K562 (cell line): ENCODE results near the gene BNC2. TPM values are rescaled to one million over a fixed set of nuclear protein-coding genes. Genes with fewer than 3 reads are reported as not detected.

Experiments used
- ATAC-seq: fragments of 200-7000 bp; cut with Tn5 transposase; 3 replicates; pipeline ENCODE4 v1.9.1; 2020; ENCODE audit warnings: moderate library complexity
- BruUV-seq: library from RNA; stranded (reverse); fragments of 400-500 nt; replicated peaks from 2 replicates; lab custom pipeline; 2021; lab: Mats Ljungman, UMichigan
- CTCF ChIA-PET: fragments of 300-600 bp; formaldehyde crosslinking; extraction: SDS; loops from one replicate; lab custom pipeline; 2021; ENCODE audit warnings: low intra/inter-chr PET ratio; lab: Yijun Ruan, JAX
- POLR2A ChIA-PET: fragments of 300-600, 350-650 bp; sonication (Branson Sonifier 250); formaldehyde crosslinking; extraction: SDS; loops from one replicate; lab custom pipeline; 2021; ENCODE audit warnings: antibody characterized with exemption, inconsistent platforms; lab: Yijun Ruan, JAX
- DNase-seq, 4 experiments: peaks; one replicate each; pipeline versions ENCODE4 v3.0.0 to v3.0.0-alpha.2; 2011 to 2018; ENCODE audit warnings: low spot score in 3 of 4, mixed read lengths in 3 of 4; ENCODE audit errors: extremely low read depth in 1 of 4
- FAIRE-seq: peaks from 2 replicates; lab custom pipeline; 2011; peaks lifted over from hg19 to GRCh38; lab: Jason Lieb, UNC
- H2AFZ ChIP-seq: 2 replicates; pipeline ENCODE4 v1.6.0; 2011; ENCODE audit warnings: low read depth, low read length, control low read depth, inconsistent platforms
- H3K27ac ChIP-seq: fragments of 200-600 bp; 3 replicates; pipeline ENCODE4 v1.8.0; 2011; ENCODE audit warnings: low read depth, mild to moderate bottlenecking, control low read depth, inconsistent platforms, low read length, moderate library complexity, mixed read lengths; ENCODE audit errors: extremely low read depth
- H3K27me3 ChIP-seq, 2 experiments: fragments of 300-600 bp in 1 of 2; 2 replicates in 1 of 2; 3 replicates in 1 of 2; pipeline versions ENCODE4 v1.6.0 to v1.8.0; 2011; ENCODE audit warnings: inconsistent platforms in 2 of 2, low read length in 2 of 2, mild to moderate bottlenecking in 1 of 2, mixed read lengths in 1 of 2, moderate library complexity in 1 of 2; ENCODE audit not compliant: control insufficient read depth in 2 of 2, insufficient read depth in 2 of 2
- H3K36me3 ChIP-seq: fragments of 300-600 bp; 3 replicates; pipeline ENCODE4 v1.8.0; 2011; ENCODE audit warnings: mild to moderate bottlenecking, low read length, inconsistent platforms; ENCODE audit not compliant: control insufficient read depth, insufficient read depth
- H3K4me1 ChIP-seq, 2 experiments: fragments of 200-600 bp in 1 of 2; replicated peaks in 1 of 2; 2 replicates in 1 of 2; 3 replicates in 1 of 2; pipeline versions ENCODE4 v1.5.1 to v1.8.0; 2011; ENCODE audit warnings: inconsistent platforms in 2 of 2, low read length in 2 of 2, mild to moderate bottlenecking in 1 of 2, mixed read lengths in 1 of 2, moderate library complexity in 1 of 2; ENCODE audit not compliant: control insufficient read depth in 2 of 2, insufficient read depth in 2 of 2
- H3K4me2 ChIP-seq: 2 replicates; pipeline ENCODE4 v1.6.1; 2011; ENCODE audit warnings: low read length, control low read depth, inconsistent platforms, mixed read lengths; ENCODE audit not compliant: insufficient read depth
- H3K4me3 ChIP-seq: fragments of 200-600 bp; sonication (generic), shearing (Covaris generic); 2 replicates; pipeline ENCODE4 v1.5.1; 2016; ENCODE audit warnings: control low read depth, inconsistent platforms
- H3K79me2 ChIP-seq: fragments of 200-600 bp; 3 replicates; pipeline ENCODE4 v1.8.0; 2011; ENCODE audit warnings: low read length, inconsistent platforms; ENCODE audit not compliant: control insufficient read depth, insufficient read depth
- H3K9ac ChIP-seq, 2 experiments: 2 replicates each; pipeline versions ENCODE4 v1.6.0 to v1.6.1; 2011; ENCODE audit warnings: low read depth in 2 of 2, low read length in 2 of 2, control low read depth in 1 of 2, inconsistent platforms in 1 of 2, mild to moderate bottlenecking in 1 of 2, mixed read lengths in 1 of 2; ENCODE audit not compliant: insufficient read depth in 1 of 2
- H3K9me1 ChIP-seq: one replicate; pipeline ENCODE4 v1.6.0; 2011; ENCODE audit warnings: inconsistent platforms, mild to moderate bottlenecking, low read length, moderate library complexity; ENCODE audit not compliant: control insufficient read depth, insufficient read depth
- H3K9me3 ChIP-seq: replicated peaks from 2 replicates; pipeline ENCODE4 v1.5.1; 2011; ENCODE audit warnings: low read depth, low read length, inconsistent platforms; ENCODE audit not compliant: control insufficient read depth, insufficient read depth
- H4K20me1 ChIP-seq: replicated peaks from 2 replicates; pipeline ENCODE4 v1.6.1; 2011; ENCODE audit warnings: low read length, inconsistent platforms, mixed read lengths; ENCODE audit not compliant: control insufficient read depth, insufficient read depth
- ELF2 ChIP-seq: fragments of 250-450 bp; sonication (Bioruptor Pico); IDR thresholded peaks from 2 replicates; pipeline ENCODE4 v1.5.0; 2021; ENCODE audit warnings: mild to moderate bottlenecking
- HIVEP1 ChIP-seq: fragments of 250-450 bp; sonication (Bioruptor Pico); IDR thresholded peaks from 2 replicates; pipeline ENCODE4 v1.4.0; 2020; ENCODE audit warnings: mild to moderate bottlenecking
- MAFF ChIP-seq: IDR thresholded peaks from 2 replicates; pipeline ENCODE4 v1.6.1; 2012; ENCODE audit warnings: low read length, improper control_type of control experiment
- NR1H2 ChIP-seq: sonication (generic); formaldehyde crosslinking; IDR thresholded peaks from 2 replicates; pipeline ENCODE4 v1.4.0; 2020; ENCODE audit warnings: mild to moderate bottlenecking, missing genetic modification reagents
- NR4A1 ChIP-seq, 2 experiments: fragments of 250-450 bp in 1 of 2; fragments of 450-650 bp in 1 of 2; sonication (Bioruptor Pico) in 1 of 2; IDR thresholded peaks; 2 replicates each; pipeline versions ENCODE4 v1.4.0 to v1.6.1; 2016 to 2020; ENCODE audit warnings: mild to moderate bottlenecking in 2 of 2, missing compliant biosample characterization in 1 of 2, missing genetic modification characterization in 1 of 2, moderate library complexity in 1 of 2
- POU5F1 ChIP-seq: fragments of 150-350 bp; IDR thresholded peaks from 2 replicates; pipeline ENCODE4 v1.6.1; 2014; ENCODE audit warnings: borderline replicate concordance, low read length, low read depth, mild to moderate bottlenecking; ENCODE audit not compliant: partially characterized antibody
- RFX7 ChIP-seq: fragments of 250-450 bp; sonication (Bioruptor Pico); IDR thresholded peaks from 2 replicates; pipeline ENCODE4 v1.5.1; 2021; ENCODE audit warnings: mild to moderate bottlenecking
- STAT5A ChIP-seq: IDR thresholded peaks from 2 replicates; pipeline ENCODE4 v1.6.1; 2012; ENCODE audit warnings: low read length, inconsistent platforms, borderline replicate concordance
- TCFL5 ChIP-seq: fragments of 250-450 bp; sonication (Bioruptor Pico); conservative IDR thresholded peaks from 2 replicates; pipeline ENCODE4 v1.6.1; 2021; ENCODE audit warnings: mild to moderate bottlenecking, moderate library complexity, matching md5 sums
- ZNF165 ChIP-seq: fragments of 250-450 bp; sonication (Bioruptor Pico); IDR thresholded peaks from 2 replicates; pipeline ENCODE4 v1.4.0; 2020; ENCODE audit warnings: borderline replicate concordance
- ZNF445 ChIP-seq: fragments of 250-450 bp; sonication (Bioruptor Pico); IDR thresholded peaks from 2 replicates; pipeline ENCODE4 v1.4.0; 2020; ENCODE audit warnings: low read depth, mild to moderate bottlenecking, moderate library complexity
- ZNF696 ChIP-seq: fragments of 250-450 bp; sonication (Bioruptor Pico); conservative IDR thresholded peaks from 2 replicates; pipeline ENCODE4 v1.4.0; 2020; ENCODE audit warnings: mild to moderate bottlenecking, moderate library complexity
- WGBS: fragments of 100-300 bp; shearing (Covaris generic); methylation state at CpG from one replicate; pipeline ENCODE4 v1.1.6; 2016; ENCODE audit warnings: low coverage, mixed read lengths; ENCODE audit not compliant: insufficient coverage; ENCODE audit errors: missing lambda C conversion rate; 5-methylcytosine and 5-hydroxymethylcytosine counted together
- in situ Hi-C: fragments of 300-500 bp; cut with MboI; formaldehyde crosslinking; loops from 4 replicates; pipeline ENCODE4 v1.15.0; 2018; ENCODE audit warnings: inconsistent platforms, mixed read lengths
- intact Hi-C: fragments of 100-400 bp; cut with micrococcal nuclease; formaldehyde crosslinking; loops from 2 replicates; pipeline ENCODE4 v1.14.2; 2022
- polyA plus RNA-seq, 8 experiments: library from polyadenylated mRNA; depleted of rRNA in 4 of 8; stranded (reverse) in 5 of 8; unstranded in 3 of 8; fragments of >200 nt; fragmentation: Nextera tagmentation in 2 of 8; fragmentation: Illumina TruSeq in 1 of 8; extraction: Ambion mirVana in 2 of 8; extraction: Trizol in 1 of 8; gene quantifications; 2 replicates each; pipeline versions ENCODE4 v1.2.1 to v1.2.3, GENCODE V29; 2011 to 2014; ENCODE audit warnings: inconsistent platforms in 1 of 8, missing spikeins in 1 of 8
- total RNA-seq, 7 experiments: library from RNA; depleted of rRNA in 6 of 7; stranded (reverse); fragments of >200 nt in 6 of 7; fragmentation: Illumina TruSeq in 2 of 7; extraction: Trizol in 2 of 7; gene quantifications; 2 replicates each; pipeline versions ENCODE4 v1.2.1 to v1.2.3, GENCODE V29; 2011 to 2021; ENCODE audit warnings: low replicate concordance in 1 of 7
- TF ChIP-seq, protein P1 (sequence below): fragments of 450-650 bp; formaldehyde crosslinking; IDR thresholded peaks from 2 replicates; pipeline ENCODE4 v1.4.0; 2020; ENCODE audit warnings: mild to moderate bottlenecking, moderate library complexity
- TF ChIP-seq, protein P2 (sequence below): fragments of 250-450 bp; sonication (Bioruptor Pico); IDR thresholded peaks from 2 replicates; pipeline ENCODE4 v1.9.0; 2021; ENCODE audit warnings: mild to moderate bottlenecking
- TF ChIP-seq, protein P3 (sequence below): sonication (generic); formaldehyde crosslinking; IDR thresholded peaks from 2 replicates; pipeline ENCODE4 v1.9.0; 2022; ENCODE audit warnings: mild to moderate bottlenecking, missing genetic modification reagents

BNC2 gene
- total and polyA plus RNA-seq, 9 of the 15 experiments (the other 6 are each of a cell fraction or from before 2014, with no cell fraction given) = not detected

DNA sequence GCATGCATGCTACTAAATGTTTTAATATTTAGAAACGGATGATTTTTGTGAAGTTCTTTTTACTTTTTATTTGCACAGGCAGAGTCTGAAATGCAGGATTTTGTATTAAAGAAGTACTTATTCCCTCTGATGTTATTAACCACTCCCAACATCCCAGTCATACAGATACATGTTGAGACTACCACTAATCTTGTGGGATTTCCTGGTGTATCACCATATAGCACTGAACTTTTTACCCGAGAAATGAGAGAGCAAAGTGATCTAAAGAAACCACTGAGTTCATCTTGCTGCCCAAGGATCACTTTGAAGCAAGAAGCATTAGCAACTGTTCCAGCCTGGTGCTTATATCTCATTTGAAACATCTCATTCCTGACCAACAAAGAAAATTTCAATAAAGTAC, 443.8 kb downstream of the BNC2 start:
- Histone ChIP-seq H3K36me3 (no peaks in the 10 kb centered on the region), H3K9me1 (no peaks in the 10 kb centered on the region), H3K9me3 (no peaks in the 10 kb centered on the region), H3K4me2 (no peak overlapping the region), H4K20me1 (no peaks in the 10 kb centered on the region), H3K27ac (no peak overlapping the region), H3K4me3 (no peak overlapping the region), H3K9ac (no peak overlapping the region), H2AFZ (no peak overlapping the region), H3K4me1 (no peaks in the 10 kb centered on the region), H3K79me2 (no peaks in the 10 kb centered on the region), H3K27me3 (no peaks in the 10 kb centered on the region)
- DNase-seq = no peak
- in situ Hi-C loops (no loop called here), intact Hi-C loops (no loop called here)
- 0% methylated on average over 2 of the region's 2 CpGs for WGBS
- TF ChIP-seq STAT5A (no peak), NR4A1 (CRISPR knock-in tag; IDR thresholded peaks at IDR 0.05) (no peak), NR4A1 (tag; IDR thresholded peaks at IDR 0.05) (no peak), ZNF165 (CRISPR knock-in tag) (no peak)
- ChIA-PET POLR2A (no interaction called here), CTCF (no interaction called here)
- no peak for FAIRE-seq
- BruUV-seq = no TSS peak
- no peak for ATAC-seq

DNA sequence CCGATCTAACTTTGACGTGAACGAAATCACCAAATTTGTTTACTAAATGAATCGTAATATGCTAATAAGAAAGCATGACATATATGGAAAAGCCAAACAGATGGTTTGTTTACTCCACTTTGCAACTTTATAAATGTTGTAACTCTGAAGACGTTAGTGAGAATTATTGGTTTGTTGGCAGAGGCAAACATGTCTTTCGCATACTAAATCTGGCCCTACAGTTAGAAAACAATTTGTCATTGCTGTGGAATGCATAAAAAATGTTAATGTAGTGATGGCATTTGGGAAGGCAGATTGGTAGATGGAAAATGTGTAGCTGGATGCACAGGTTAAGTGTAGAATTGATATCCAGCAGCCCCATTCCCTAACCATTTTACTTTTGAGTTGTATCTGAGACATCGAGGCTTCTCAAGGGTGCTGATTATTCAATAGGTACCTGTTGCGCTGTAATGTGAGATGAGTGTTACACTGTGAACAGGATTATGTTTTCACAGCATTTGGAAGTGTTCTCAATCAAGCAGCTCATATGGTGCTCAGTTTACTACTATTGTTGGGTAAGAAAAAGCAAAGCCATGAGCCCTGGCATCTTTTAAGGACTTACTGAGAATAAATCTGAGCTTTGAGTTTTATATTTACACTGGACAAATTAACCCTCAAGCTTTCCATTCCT, 444.8 kb downstream of the BNC2 start:
- H2AFZ ChIP-seq = no peak overlapping the region
- intact Hi-C loops = no loop called here
- no peaks in the 10 kb centered on the region for H4K20me1 ChIP-seq
- TF ChIP-seq, protein P1, sequence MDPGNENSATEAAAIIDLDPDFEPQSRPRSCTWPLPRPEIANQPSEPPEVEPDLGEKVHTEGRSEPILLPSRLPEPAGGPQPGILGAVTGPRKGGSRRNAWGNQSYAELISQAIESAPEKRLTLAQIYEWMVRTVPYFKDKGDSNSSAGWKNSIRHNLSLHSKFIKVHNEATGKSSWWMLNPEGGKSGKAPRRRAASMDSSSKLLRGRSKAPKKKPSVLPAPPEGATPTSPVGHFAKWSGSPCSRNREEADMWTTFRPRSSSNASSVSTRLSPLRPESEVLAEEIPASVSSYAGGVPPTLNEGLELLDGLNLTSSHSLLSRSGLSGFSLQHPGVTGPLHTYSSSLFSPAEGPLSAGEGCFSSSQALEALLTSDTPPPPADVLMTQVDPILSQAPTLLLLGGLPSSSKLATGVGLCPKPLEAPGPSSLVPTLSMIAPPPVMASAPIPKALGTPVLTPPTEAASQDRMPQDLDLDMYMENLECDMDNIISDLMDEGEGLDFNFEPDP = no peak
- TF ChIP-seq, protein P2, sequence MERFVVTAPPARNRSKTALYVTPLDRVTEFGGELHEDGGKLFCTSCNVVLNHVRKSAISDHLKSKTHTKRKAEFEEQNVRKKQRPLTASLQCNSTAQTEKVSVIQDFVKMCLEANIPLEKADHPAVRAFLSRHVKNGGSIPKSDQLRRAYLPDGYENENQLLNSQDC (CRISPR knock-in tag) = no peak
- TF ChIP-seq ELF2 (no peak), MAFF (no peak), NR1H2 (no peak), HIVEP1 (CRISPR knock-in tag) (no peak), ZNF696 (CRISPR knock-in tag) (no peak), POU5F1 (no peak), RFX7 (no peak), TCFL5 (no peak), ZNF445 (CRISPR knock-in tag) (no peak)
- TF ChIP-seq, protein P3, sequence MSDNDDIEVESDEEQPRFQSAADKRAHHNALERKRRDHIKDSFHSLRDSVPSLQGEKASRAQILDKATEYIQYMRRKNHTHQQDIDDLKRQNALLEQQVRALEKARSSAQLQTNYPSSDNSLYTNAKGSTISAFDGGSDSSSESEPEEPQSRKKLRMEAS (CRISPR knock-in tag) = no peak

More for the DNA sequence above, 444.8 kb downstream of the BNC2 start:
- H3K4me2 ChIP-seq = no peak overlapping the region
- no peaks in the 10 kb centered on the region for H3K9me1 ChIP-seq
- in situ Hi-C loops = no loop called here
- no peak overlapping the region for H3K27ac ChIP-seq
- WGBS = 0% methylated on average over 4 of the region's 8 CpGs
- no peaks in the 10 kb centered on the region for H3K79me2 ChIP-seq
- H3K9ac ChIP-seq = no peak overlapping the region
- CTCF ChIA-PET = no interaction called here
- ATAC-seq (no peak), FAIRE-seq (no peak), DNase-seq (no peak)
- H3K4me1 ChIP-seq = no peaks in the 10 kb centered on the region
- H3K36me3 ChIP-seq = no peaks in the 10 kb centered on the region
- no peaks in the 10 kb centered on the region for H3K27me3 ChIP-seq
- no TSS peak for BruUV-seq
- POLR2A ChIA-PET = no interaction called here
- no peaks in the 10 kb centered on the region for H3K9me3 ChIP-seq
- H3K4me3 ChIP-seq = no peak overlapping the region
